Neural crest cell (in vitro differentiated cells): ENCODE results near the gene CC2D2B. TPM values are rescaled to one million over a fixed set of nuclear protein-coding genes. Genes with fewer than 3 reads are reported as not detected.

Experiments used
- DNase-seq: peaks from one replicate; pipeline ENCODE4 v3.0.0; 2021; ENCODE audit warnings: low read depth, mixed read lengths, low spot score
- H3K27ac Mint-ChIP-seq: one replicate; pipeline ENCODE4 v1.8.0; 2021; ENCODE audit warnings: mild to moderate bottlenecking, mixed read lengths; ENCODE audit not compliant: unreplicated experiment
- H3K27me3 Mint-ChIP-seq: 2 replicates; pipeline ENCODE4 v1.8.0; 2021; ENCODE audit warnings: low read depth, mild to moderate bottlenecking, mixed read lengths
- H3K36me3 Mint-ChIP-seq: 2 replicates; pipeline ENCODE4 v1.8.0; 2021; ENCODE audit warnings: low read depth, mild to moderate bottlenecking, mixed read lengths
- H3K4me1 Mint-ChIP-seq: 2 replicates; pipeline ENCODE4 v1.8.0; 2021; ENCODE audit warnings: mixed read lengths
- H3K4me3 Mint-ChIP-seq: one replicate; pipeline ENCODE4 v1.8.0; 2021; ENCODE audit warnings: mild to moderate bottlenecking, mixed read lengths
- H3K9me3 Mint-ChIP-seq: 2 replicates; pipeline ENCODE4 v1.8.0; 2021; ENCODE audit warnings: mixed read lengths
- CTCF ChIP-seq: fragments of 200-600 bp; sonication (generic); conservative IDR thresholded peaks from 2 replicates; pipeline ENCODE4 v1.5.0; 2021; ENCODE audit warnings: antibody characterized with exemption, mild to moderate bottlenecking
- total RNA-seq: library from RNA; stranded (reverse); gene quantifications from 2 replicates; pipeline ENCODE4 v1.2.1, GENCODE V29; 2021

The CC2D2B gene
- total RNA-seq, 1 donor from 2014 or later: 0.47 TPM

DNA sequence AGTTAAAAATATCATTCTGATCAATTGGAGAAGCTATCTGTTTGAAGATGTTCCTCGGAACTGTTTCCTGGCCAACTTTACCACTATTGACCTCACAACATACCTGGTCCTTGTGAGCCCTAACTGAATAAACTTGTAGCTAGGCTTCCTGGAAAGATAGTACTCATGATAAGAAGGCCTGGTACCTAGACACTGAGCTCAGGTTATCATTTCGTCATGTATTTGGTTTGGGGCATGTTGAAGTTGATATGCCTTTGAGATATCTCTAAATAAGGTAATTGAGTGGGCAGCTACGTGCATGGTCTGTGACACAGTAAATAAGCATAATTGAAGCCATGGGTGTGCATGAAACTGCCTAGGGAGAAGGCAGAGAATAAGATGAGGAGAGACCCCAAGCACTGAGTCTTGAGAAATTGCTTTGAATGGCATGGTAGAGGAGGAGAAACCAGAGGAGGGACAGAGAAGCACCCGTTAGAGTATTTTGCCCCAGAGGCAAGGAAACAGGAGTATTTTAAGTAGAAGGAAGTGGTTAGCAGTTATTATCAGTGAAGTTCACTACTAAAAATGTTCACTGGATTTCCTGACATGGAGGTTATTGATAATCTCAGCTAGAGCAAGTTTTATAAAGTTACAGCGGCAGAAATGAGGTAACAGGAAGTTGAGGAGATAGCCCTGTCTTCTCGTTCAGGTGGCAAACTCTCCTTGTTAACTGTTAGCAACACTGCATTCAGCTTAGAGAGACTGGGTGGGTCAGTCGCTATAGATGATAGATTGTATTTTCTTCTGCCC lies 55.6 kb downstream of the CC2D2B start:
- no peak for DNase-seq
- Mint-ChIP-seq H3K27ac (no peak overlapping the region), H3K27me3 (peaks cover 8% of the 10 kb centered on the region), H3K4me3 (no peak overlapping the region), H3K36me3 (peaks cover 2% of the 10 kb centered on the region), H3K4me1 (no peaks in the 10 kb centered on the region), H3K9me3 (peaks cover 4% of the 10 kb centered on the region)
- TF ChIP-seq CTCF: no peak

- no peak overlapping the region for H3K27ac Mint-ChIP-seq
- DNase-seq: no peak
- no peaks in the 10 kb centered on the region for H3K4me1 Mint-ChIP-seq
- no peaks in the 10 kb centered on the region for H3K36me3 Mint-ChIP-seq
- H3K9me3 Mint-ChIP-seq: no peaks in the 10 kb centered on the region
- no peak overlapping the region for H3K4me3 Mint-ChIP-seq
- peaks cover 8% of the 10 kb centered on the region for H3K27me3 Mint-ChIP-seq
- no peak for TF ChIP-seq CTCF
These were observed 56.2 kb downstream of the CC2D2B start for GRCh38 chr10:95963991-95964389.

- no peaks in the 10 kb centered on the region for H3K4me1 Mint-ChIP-seq
- peaks cover 8% of the 10 kb centered on the region for H3K27me3 Mint-ChIP-seq
- TF ChIP-seq CTCF: no peak
- DNase-seq: no peak
- H3K9me3 Mint-ChIP-seq: no peaks in the 10 kb centered on the region
- H3K36me3 Mint-ChIP-seq: no peaks in the 10 kb centered on the region
- no peak overlapping the region for H3K27ac Mint-ChIP-seq
- H3K4me3 Mint-ChIP-seq: no peak overlapping the region
These were observed 57.0 kb downstream of the CC2D2B start for GRCh38 chr10:95964756-95965155.

GRCh38 chr10:95976362-95977229 lies 68.8 kb downstream of the CC2D2B start:
- Mint-ChIP-seq H3K36me3 (no peaks in the 10 kb centered on the region), H3K4me1 (no peaks in the 10 kb centered on the region), H3K9me3 (no peaks in the 10 kb centered on the region), H3K4me3 (no peak overlapping the region), H3K27me3 (no peaks in the 10 kb centered on the region), H3K27ac (no peak overlapping the region)
- no peak for TF ChIP-seq CTCF
- no peak for DNase-seq

DNA sequence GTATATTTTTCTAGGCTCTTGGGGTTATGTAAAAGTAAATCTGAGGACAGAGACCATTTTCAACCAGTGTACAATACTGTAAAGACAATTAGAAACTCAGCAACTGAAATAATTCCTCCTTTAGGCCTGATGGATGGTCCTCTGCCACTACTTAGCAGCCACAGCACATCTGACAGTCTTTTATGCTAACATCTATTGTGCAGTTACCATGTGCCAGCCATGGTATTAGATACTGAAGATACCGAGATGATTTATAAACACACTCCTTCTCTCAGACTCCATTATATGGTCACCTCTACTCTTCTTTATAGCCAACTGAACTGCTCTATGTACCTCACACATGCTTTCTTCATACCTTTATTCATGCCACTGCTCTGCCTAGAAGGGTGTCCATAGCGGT lies 74.4 kb downstream of the CC2D2B start:
- DNase-seq: no peak
- no peak overlapping the region for H3K27ac Mint-ChIP-seq
- no peak overlapping the region for H3K4me3 Mint-ChIP-seq
- H3K36me3 Mint-ChIP-seq: no peaks in the 10 kb centered on the region
- no peak for TF ChIP-seq CTCF
- H3K27me3 Mint-ChIP-seq: no peaks in the 10 kb centered on the region
- H3K4me1 Mint-ChIP-seq: no peaks in the 10 kb centered on the region
- H3K9me3 Mint-ChIP-seq: no peaks in the 10 kb centered on the region
